Suprapubic skin (tissue), 4 donors: ENCODE results near the gene MAP2K7. TPM values are rescaled to one million over a fixed set of nuclear protein-coding genes. Genes with fewer than 3 reads are reported as not detected.
"Not testable (repeated sequence)": the region's sequence is repeated elsewhere in the genome, so short reads cannot be mapped to it uniquely, and the experiment has no call there.

ENCODE experiments used
- DNase-seq, 2 donors: peaks; one replicate each; pipeline ENCODE4 v3.0.0-alpha.2; 2019; ENCODE audit warnings: low spot score in 2 of 2
- H3K27ac ChIP-seq: fragments of 200-600 bp; sonication (generic); one replicate; pipeline ENCODE4 v1.5.1; 2019
- H3K27me3 ChIP-seq: fragments of 200-600 bp; sonication (generic); one replicate; pipeline ENCODE4 v1.5.1; 2019
- H3K36me3 ChIP-seq: fragments of 200-600 bp; sonication (generic); one replicate; pipeline ENCODE4 v1.5.1; 2019
- H3K4me1 ChIP-seq: fragments of 200-600 bp; sonication (generic); one replicate; pipeline ENCODE4 v1.5.1; 2019
- H3K4me3 ChIP-seq: fragments of 200-600 bp; sonication (generic); one replicate; pipeline ENCODE4 v1.5.1; 2019; ENCODE audit warnings: mild to moderate bottlenecking
- H3K9me3 ChIP-seq: fragments of 200-600 bp; sonication (generic); one replicate; pipeline ENCODE4 v1.5.1; 2019
- EP300 ChIP-seq: sonication (generic); formaldehyde crosslinking; IDR thresholded peaks from one replicate; pipeline ENCODE4 v1.6.1; 2017; ENCODE audit warnings: antibody characterized with exemption
- POLR2A ChIP-seq, 2 donors: fragments of 450-650 bp; IDR thresholded peaks; one replicate each; pipeline ENCODE4 v1.6.1; 2017; ENCODE audit warnings: antibody characterized with exemption in 2 of 2, mild to moderate bottlenecking in 2 of 2, moderate library complexity in 2 of 2
- POLR2AphosphoS5 ChIP-seq, 3 donors: sonication (generic); formaldehyde crosslinking; IDR thresholded peaks; one replicate each; pipeline ENCODE4 v1.6.1; 2017; ENCODE audit warnings: antibody characterized with exemption in 3 of 3
- WGBS: methylation state at CpG from one replicate; pipeline ENCODE4 v1.1.5; 2018; 5-methylcytosine and 5-hydroxymethylcytosine counted together
- total RNA-seq, 4 donors: library from RNA; depleted of rRNA; stranded (reverse); fragments of >200 nt; gene quantifications; one replicate each; pipeline ENCODE4 v1.1.0, GENCODE V29; 2016
- TF ChIP-seq, protein P1 (sequence below), 2 donors: fragments of 200-600 bp in 1 of 2; fragments of 450-650 bp in 1 of 2; sonication (generic) in 1 of 2; IDR thresholded peaks; one replicate each; pipeline ENCODE4 v1.5.1; 2016 to 2019; ENCODE audit warnings: antibody characterized with exemption in 2 of 2, mild to moderate bottlenecking in 1 of 2, moderate library complexity in 1 of 2

MAP2K7 gene
- total RNA-seq, 4 donors from 2014 or later: 25.1 to 52.4 (median 29.3) TPM

- peaks cover 73% of the 10 kb centered on the region for H3K4me1 ChIP-seq
- 71% methylated on average over 7 of the region's 32 CpGs for WGBS
These were observed 23.3 kb downstream of the MAP2K7 start for GRCh38 chr19:7926727-7927604.

GRCh38 chr19:7927605-7928333 is 24.1 kb downstream of the MAP2K7 start:
- H3K36me3 ChIP-seq: peaks cover 32% of the 10 kb centered on the region
- H3K27ac ChIP-seq: peak overlapping the region; percentile 76
- TF ChIP-seq POLR2A (IDR thresholded peaks at IDR 0.05): no peak
- TF ChIP-seq EP300: no peak
- TF ChIP-seq POLR2AphosphoS5 (IDR thresholded peaks at IDR 0.05): no peak
- TF ChIP-seq, protein P1, sequence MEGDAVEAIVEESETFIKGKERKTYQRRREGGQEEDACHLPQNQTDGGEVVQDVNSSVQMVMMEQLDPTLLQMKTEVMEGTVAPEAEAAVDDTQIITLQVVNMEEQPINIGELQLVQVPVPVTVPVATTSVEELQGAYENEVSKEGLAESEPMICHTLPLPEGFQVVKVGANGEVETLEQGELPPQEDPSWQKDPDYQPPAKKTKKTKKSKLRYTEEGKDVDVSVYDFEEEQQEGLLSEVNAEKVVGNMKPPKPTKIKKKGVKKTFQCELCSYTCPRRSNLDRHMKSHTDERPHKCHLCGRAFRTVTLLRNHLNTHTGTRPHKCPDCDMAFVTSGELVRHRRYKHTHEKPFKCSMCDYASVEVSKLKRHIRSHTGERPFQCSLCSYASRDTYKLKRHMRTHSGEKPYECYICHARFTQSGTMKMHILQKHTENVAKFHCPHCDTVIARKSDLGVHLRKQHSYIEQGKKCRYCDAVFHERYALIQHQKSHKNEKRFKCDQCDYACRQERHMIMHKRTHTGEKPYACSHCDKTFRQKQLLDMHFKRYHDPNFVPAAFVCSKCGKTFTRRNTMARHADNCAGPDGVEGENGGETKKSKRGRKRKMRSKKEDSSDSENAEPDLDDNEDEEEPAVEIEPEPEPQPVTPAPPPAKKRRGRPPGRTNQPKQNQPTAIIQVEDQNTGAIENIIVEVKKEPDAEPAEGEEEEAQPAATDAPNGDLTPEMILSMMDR (IDR thresholded peaks at IDR 0.05): no peak
- 85% methylated on average over 5 of the region's 23 CpGs for WGBS
- no peak overlapping the region for H3K4me3 ChIP-seq
- H3K9me3 ChIP-seq: no peaks in the 10 kb centered on the region
- DNase-seq: peak in 1 of 2 donors; percentile 68
- H3K4me1 ChIP-seq: peaks cover 65% of the 10 kb centered on the region
- H3K27me3 ChIP-seq: no peaks in the 10 kb centered on the region

More at GRCh38 chr19:7926727-7927604, 23.3 kb downstream of the MAP2K7 start:
- no peak overlapping the region for H3K27ac ChIP-seq
- TF ChIP-seq EP300 (no peak), POLR2A (IDR thresholded peaks at IDR 0.05) (no peak), POLR2AphosphoS5 (IDR thresholded peaks at IDR 0.05) (no peak)
- TF ChIP-seq, protein P1 (IDR thresholded peaks at IDR 0.05): no peak
- H3K9me3 ChIP-seq: no peaks in the 10 kb centered on the region
- H3K4me3 ChIP-seq: peak overlapping the region; percentile 66
- H3K27me3 ChIP-seq: no peaks in the 10 kb centered on the region
- H3K36me3 ChIP-seq: peaks cover 32% of the 10 kb centered on the region
- DNase-seq: peak in 1 of 2 donors; percentile 70

GRCh38 chr19:7928334-7928706 is 24.6 kb downstream of the MAP2K7 start:
- H3K4me1 ChIP-seq: peaks cover 65% of the 10 kb centered on the region
- DNase-seq: peak in 1 of 2 donors; percentile 63

GRCh38 chr19:7928741-7929701 is 25.3 kb downstream of the MAP2K7 start:
- H3K4me3 ChIP-seq: peak overlapping the region; percentile 11
- no peaks in the 10 kb centered on the region for H3K9me3 ChIP-seq
- peak; percentile 79 to 82 for DNase-seq
- no peak for TF ChIP-seq POLR2AphosphoS5 (IDR thresholded peaks at IDR 0.05)
- TF ChIP-seq, protein P1 (IDR thresholded peaks at IDR 0.05): peak; percentile 28 to 49
- H3K36me3 ChIP-seq: peaks cover 38% of the 10 kb centered on the region
- H3K27ac ChIP-seq: peak overlapping the region; percentile 83
- H3K27me3 ChIP-seq: no peaks in the 10 kb centered on the region
- WGBS: 27% methylated on average over 15 of the region's 24 CpGs
- H3K4me1 ChIP-seq: peaks cover 60% of the 10 kb centered on the region

More at GRCh38 chr19:7928334-7928706, 24.6 kb downstream of the MAP2K7 start:
- 25% methylated on average over 6 of the region's 9 CpGs for WGBS
- H3K27me3 ChIP-seq: no peaks in the 10 kb centered on the region
- TF ChIP-seq POLR2AphosphoS5 (IDR thresholded peaks at IDR 0.05): no peak
- TF ChIP-seq, protein P1 (IDR thresholded peaks at IDR 0.05): no peak
- TF ChIP-seq POLR2A (IDR thresholded peaks at IDR 0.05): no peak
- TF ChIP-seq EP300: no peak
- H3K4me3 ChIP-seq: no peak overlapping the region
- H3K9me3 ChIP-seq: no peaks in the 10 kb centered on the region
- peaks cover 32% of the 10 kb centered on the region for H3K36me3 ChIP-seq
- peak overlapping the region; percentile 76 for H3K27ac ChIP-seq

GRCh38 chr19:7930030-7930429 is 26.4 kb downstream of the MAP2K7 start:
- 84% methylated on average over 11 of the region's 11 CpGs for WGBS
- H3K27me3 ChIP-seq, DNase-seq, H3K4me3 ChIP-seq, H3K9me3 ChIP-seq: not testable (repeated sequence)
- Histone ChIP-seq H3K27ac (peak overlapping the region; percentile 83), H3K36me3 (peaks cover 49% of the 10 kb centered on the region), H3K4me1 (peaks cover 50% of the 10 kb centered on the region)
